Tibial nerve (tissue), 4 donors: Measurements from ENCODE around the gene LIPC.

Experiments used
- CTCF ChIP-seq, 5 experiments: fragments of 200-600 bp in 3 of 5; fragments of 450-650 bp in 2 of 5; sonication (generic) in 3 of 5; IDR thresholded peaks; one replicate each; pipeline ENCODE4 v1.5.1; 2016 to 2019; ENCODE audit warnings: antibody characterized with exemption in 5 of 5, mild to moderate bottlenecking in 3 of 5, moderate library complexity in 2 of 5
- EP300 ChIP-seq, 2 donors: sonication (generic); formaldehyde crosslinking; IDR thresholded peaks; one replicate each; pipeline ENCODE4 v1.6.1; 2017; ENCODE audit warnings: antibody characterized with exemption in 2 of 2, mild to moderate bottlenecking in 1 of 2

GRCh38 chr15:58466566-58466965 lies 34.8 kb downstream of the LIPC start:
- no peak for TF ChIP-seq EP300 (IDR thresholded peaks at IDR 0.05)
- TF ChIP-seq CTCF (IDR thresholded peaks at IDR 0.05) = no peak
